HepG2 (cell line): ENCODE data around the gene SLC38A3. TPM values are rescaled to one million over a fixed set of nuclear protein-coding genes. Genes with fewer than 3 reads are reported as not detected.
A peak's percentile ranks its signal among the peaks of the same experiment; 100 is the strongest.

ENCODE experiments used
- CAMTA2 ChIP-seq: sonication (generic); formaldehyde crosslinking; IDR thresholded peaks from 2 replicates; pipeline ENCODE4 v1.4.0; 2020; ENCODE audit warnings: mild to moderate bottlenecking, missing genetic modification reagents, borderline replicate concordance
- CC2D1A ChIP-seq: sonication (generic); formaldehyde crosslinking; IDR thresholded peaks from 2 replicates; pipeline ENCODE4 v1.8.1; 2023; ENCODE audit warnings: mild to moderate bottlenecking, missing genetic modification reagents
- ERF ChIP-seq: IDR thresholded peaks from 2 replicates; pipeline ENCODE4 v1.6.1; 2018; ENCODE audit warnings: missing biosample characterization, missing genetic modification reagents
- GTF3A ChIP-seq: sonication (generic); formaldehyde crosslinking; conservative IDR thresholded peaks from 2 replicates; pipeline ENCODE4 v1.4.0; 2020; ENCODE audit warnings: mild to moderate bottlenecking, missing genetic modification reagents
- KMT2A ChIP-seq: sonication (generic); formaldehyde crosslinking; IDR thresholded peaks from 2 replicates; pipeline ENCODE4 v1.4.0; 2020; ENCODE audit warnings: missing genetic modification reagents
- PHF5A ChIP-seq: IDR thresholded peaks from one replicate; pipeline ENCODE4 v1.6.1; 2018; ENCODE audit warnings: low read depth, missing genetic modification reagents; ENCODE audit not compliant: unreplicated experiment
- REXO4 ChIP-seq: sonication (generic); formaldehyde crosslinking; IDR thresholded peaks from 2 replicates; pipeline ENCODE4 v1.8.0; 2022; ENCODE audit warnings: missing genetic modification reagents, mild to moderate bottlenecking, borderline replicate concordance
- ZNF10 ChIP-seq: sonication (generic); formaldehyde crosslinking; IDR thresholded peaks from 2 replicates; pipeline ENCODE4 v1.4.0; 2020; ENCODE audit warnings: mild to moderate bottlenecking, low read depth, missing genetic modification reagents, borderline replicate concordance
- ZNF124 ChIP-seq: sonication (generic); formaldehyde crosslinking; IDR thresholded peaks from 2 replicates; pipeline ENCODE4 v1.4.0; 2020; ENCODE audit warnings: missing genetic modification reagents
- ZNF44 ChIP-seq: sonication (generic); formaldehyde crosslinking; IDR thresholded peaks from 2 replicates; pipeline ENCODE4 v1.5.1; 2020; ENCODE audit warnings: mild to moderate bottlenecking, missing genetic modification reagents
- ZNF556 ChIP-seq: sonication (generic); formaldehyde crosslinking; IDR thresholded peaks from 2 replicates; pipeline ENCODE4 v1.4.0; 2020; ENCODE audit warnings: mild to moderate bottlenecking, missing genetic modification reagents, borderline replicate concordance
- ZNF678 ChIP-seq: sonication (generic); formaldehyde crosslinking; IDR thresholded peaks from 2 replicates; pipeline ENCODE4 v1.4.0; 2020; ENCODE audit warnings: mild to moderate bottlenecking, missing genetic modification reagents
- polyA plus RNA-seq, 8 experiments: library from polyadenylated mRNA; depleted of rRNA in 3 of 8; stranded (reverse) in 7 of 8; unstranded in 1 of 8; fragments of >200 nt; fragmentation: Illumina TruSeq in 4 of 8; extraction: Trizol in 4 of 8; gene quantifications; 2 replicates each; pipeline versions ENCODE4 v1.2.1 to v1.2.3, GENCODE V29; 2011 to 2016; ENCODE audit warnings: low read depth in 4 of 8, missing spikeins in 1 of 8, mixed read lengths in 1 of 8; ENCODE audit not compliant: insufficient read depth in 1 of 8
- total RNA-seq, 5 experiments: library from RNA; depleted of rRNA; stranded (reverse); fragments of >200 nt; fragmentation: Illumina TruSeq; extraction: Trizol; gene quantifications; 2 replicates each; pipeline ENCODE4 v1.2.3, GENCODE V29; 2016; ENCODE audit warnings: low read depth in 1 of 5
- TF ChIP-seq, protein P1 (sequence below): sonication (generic); formaldehyde crosslinking; IDR thresholded peaks from 2 replicates; pipeline ENCODE4 v1.4.0; 2020; ENCODE audit warnings: mild to moderate bottlenecking, missing genetic modification reagents
- TF ChIP-seq, protein P2 (sequence below), 2 experiments: fragments of 450-650 bp in 1 of 2; sonication (generic) in 1 of 2; formaldehyde crosslinking in 1 of 2; IDR thresholded peaks; 2 replicates each; pipeline versions ENCODE4 v1.6.1 to v1.8.0; 2016 to 2022; ENCODE audit warnings: antibody characterized with exemption in 1 of 2, mild to moderate bottlenecking in 1 of 2, missing genetic modification reagents in 1 of 2
- TF ChIP-seq, protein P3 (sequence below): IDR thresholded peaks from 2 replicates; pipeline ENCODE4 v1.6.1; 2016; ENCODE audit warnings: missing biosample characterization, missing genetic modification reagents, low read depth
- TF ChIP-seq, protein P4 (sequence below): sonication (generic); formaldehyde crosslinking; IDR thresholded peaks from 2 replicates; pipeline ENCODE4 v1.4.0; 2020; ENCODE audit warnings: missing genetic modification reagents

The SLC38A3 gene
- total and polyA plus RNA-seq, 2 of the 13 experiments (the other 11 are each of a cell fraction or from before 2014, with no cell fraction given) = 29.8 to 164 TPM

DNA sequence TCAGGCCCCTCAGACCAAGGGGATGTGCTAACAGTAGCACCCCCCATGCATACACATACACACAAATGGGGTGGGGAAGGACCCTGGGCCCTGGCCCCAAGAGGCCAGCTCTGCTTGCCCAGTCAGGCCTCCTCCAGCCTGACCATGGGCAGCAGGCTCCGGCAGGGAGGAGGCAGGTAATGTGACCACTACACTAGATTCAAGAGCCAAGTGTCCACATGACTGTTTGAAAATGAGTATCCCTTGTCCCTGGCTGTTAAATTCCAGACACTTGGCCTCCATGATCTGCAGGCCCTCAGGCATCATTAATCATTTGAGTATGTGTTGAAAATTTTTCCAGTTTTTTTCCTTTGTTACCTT is 17.1 kb downstream of the SLC38A3 start (continued):
- TF ChIP-seq ZNF10 (CRISPR knock-in tag) (no peak), REXO4 (CRISPR knock-in tag) (no peak), ZNF124 (CRISPR knock-in tag) (no peak), ZNF44 (CRISPR knock-in tag) (no peak), GTF3A (no peak), PHF5A (CRISPR knock-in tag) (peak; percentile 34), ZNF678 (CRISPR knock-in tag) (no peak), ERF (CRISPR knock-in tag) (no peak), CC2D1A (no peak), ZNF556 (no peak), KMT2A (no peak), CAMTA2 (no peak)
- TF ChIP-seq, protein P1, sequence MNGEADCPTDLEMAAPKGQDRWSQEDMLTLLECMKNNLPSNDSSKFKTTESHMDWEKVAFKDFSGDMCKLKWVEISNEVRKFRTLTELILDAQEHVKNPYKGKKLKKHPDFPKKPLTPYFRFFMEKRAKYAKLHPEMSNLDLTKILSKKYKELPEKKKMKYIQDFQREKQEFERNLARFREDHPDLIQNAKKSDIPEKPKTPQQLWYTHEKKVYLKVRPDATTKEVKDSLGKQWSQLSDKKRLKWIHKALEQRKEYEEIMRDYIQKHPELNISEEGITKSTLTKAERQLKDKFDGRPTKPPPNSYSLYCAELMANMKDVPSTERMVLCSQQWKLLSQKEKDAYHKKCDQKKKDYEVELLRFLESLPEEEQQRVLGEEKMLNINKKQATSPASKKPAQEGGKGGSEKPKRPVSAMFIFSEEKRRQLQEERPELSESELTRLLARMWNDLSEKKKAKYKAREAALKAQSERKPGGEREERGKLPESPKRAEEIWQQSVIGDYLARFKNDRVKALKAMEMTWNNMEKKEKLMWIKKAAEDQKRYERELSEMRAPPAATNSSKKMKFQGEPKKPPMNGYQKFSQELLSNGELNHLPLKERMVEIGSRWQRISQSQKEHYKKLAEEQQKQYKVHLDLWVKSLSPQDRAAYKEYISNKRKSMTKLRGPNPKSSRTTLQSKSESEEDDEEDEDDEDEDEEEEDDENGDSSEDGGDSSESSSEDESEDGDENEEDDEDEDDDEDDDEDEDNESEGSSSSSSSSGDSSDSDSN (CRISPR knock-in tag) = no peak
- TF ChIP-seq, protein P2, sequence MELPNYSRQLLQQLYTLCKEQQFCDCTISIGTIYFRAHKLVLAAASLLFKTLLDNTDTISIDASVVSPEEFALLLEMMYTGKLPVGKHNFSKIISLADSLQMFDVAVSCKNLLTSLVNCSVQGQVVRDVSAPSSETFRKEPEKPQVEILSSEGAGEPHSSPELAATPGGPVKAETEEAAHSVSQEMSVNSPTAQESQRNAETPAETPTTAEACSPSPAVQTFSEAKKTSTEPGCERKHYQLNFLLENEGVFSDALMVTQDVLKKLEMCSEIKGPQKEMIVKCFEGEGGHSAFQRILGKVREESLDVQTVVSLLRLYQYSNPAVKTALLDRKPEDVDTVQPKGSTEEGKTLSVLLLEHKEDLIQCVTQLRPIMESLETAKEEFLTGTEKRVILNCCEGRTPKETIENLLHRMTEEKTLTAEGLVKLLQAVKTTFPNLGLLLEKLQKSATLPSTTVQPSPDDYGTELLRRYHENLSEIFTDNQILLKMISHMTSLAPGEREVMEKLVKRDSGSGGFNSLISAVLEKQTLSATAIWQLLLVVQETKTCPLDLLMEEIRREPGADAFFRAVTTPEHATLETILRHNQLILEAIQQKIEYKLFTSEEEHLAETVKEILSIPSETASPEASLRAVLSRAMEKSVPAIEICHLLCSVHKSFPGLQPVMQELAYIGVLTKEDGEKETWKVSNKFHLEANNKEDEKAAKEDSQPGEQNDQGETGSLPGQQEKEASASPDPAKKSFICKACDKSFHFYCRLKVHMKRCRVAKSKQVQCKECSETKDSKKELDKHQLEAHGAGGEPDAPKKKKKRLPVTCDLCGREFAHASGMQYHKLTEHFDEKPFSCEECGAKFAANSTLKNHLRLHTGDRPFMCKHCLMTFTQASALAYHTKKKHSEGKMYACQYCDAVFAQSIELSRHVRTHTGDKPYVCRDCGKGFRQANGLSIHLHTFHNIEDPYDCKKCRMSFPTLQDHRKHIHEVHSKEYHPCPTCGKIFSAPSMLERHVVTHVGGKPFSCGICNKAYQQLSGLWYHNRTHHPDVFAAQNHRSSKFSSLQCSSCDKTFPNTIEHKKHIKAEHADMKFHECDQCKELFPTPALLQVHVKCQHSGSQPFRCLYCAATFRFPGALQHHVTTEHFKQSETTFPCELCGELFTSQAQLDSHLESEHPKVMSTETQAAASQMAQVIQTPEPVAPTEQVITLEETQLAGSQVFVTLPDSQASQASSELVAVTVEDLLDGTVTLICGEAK (IDR thresholded peaks at IDR 0.05) = no peak
- TF ChIP-seq, protein P2 (CRISPR knock-in tag; IDR thresholded peaks at IDR 0.05) = no peak
- TF ChIP-seq, protein P3, sequence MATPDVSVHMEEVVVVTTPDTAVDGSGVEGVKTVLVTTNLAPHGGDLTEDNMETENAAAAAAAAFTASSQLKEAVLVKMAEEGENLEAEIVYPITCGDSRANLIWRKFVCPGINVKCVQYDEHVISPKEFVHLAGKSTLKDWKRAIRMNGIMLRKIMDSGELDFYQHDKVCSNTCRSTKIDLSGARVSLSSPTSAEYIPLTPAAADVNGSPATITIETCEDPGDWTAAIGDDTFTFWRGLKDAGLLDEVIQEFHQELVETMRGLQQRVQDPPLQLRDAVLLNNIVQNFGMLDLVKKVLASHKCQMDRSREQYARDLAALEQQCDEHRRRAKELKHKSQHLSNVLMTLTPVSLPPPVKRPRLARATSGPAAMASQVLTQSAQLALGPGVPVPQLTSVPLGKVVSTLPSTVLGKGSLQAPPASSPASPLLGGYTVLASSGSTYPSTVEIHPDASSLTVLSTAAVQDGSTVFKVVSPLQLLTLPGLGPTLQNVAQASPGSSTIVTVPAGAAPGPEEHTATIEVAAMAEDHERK (CRISPR knock-in tag) = no peak
- TF ChIP-seq, protein P4, sequence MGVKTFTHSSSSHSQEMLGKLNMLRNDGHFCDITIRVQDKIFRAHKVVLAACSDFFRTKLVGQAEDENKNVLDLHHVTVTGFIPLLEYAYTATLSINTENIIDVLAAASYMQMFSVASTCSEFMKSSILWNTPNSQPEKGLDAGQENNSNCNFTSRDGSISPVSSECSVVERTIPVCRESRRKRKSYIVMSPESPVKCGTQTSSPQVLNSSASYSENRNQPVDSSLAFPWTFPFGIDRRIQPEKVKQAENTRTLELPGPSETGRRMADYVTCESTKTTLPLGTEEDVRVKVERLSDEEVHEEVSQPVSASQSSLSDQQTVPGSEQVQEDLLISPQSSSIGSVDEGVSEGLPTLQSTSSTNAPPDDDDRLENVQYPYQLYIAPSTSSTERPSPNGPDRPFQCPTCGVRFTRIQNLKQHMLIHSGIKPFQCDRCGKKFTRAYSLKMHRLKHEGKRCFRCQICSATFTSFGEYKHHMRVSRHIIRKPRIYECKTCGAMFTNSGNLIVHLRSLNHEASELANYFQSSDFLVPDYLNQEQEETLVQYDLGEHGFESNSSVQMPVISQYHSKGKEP = no peak
